Measurements from ENCODE around the gene MAPK6. TPM values are rescaled to one million over a fixed set of nuclear protein-coding genes. Genes with fewer than 3 reads are reported as not detected.

MAPK6 gene
- total RNA-seq, 3 donors from 2014 or later (not counting 1 experiment from before 2014, with no cell fraction given): 33.0 to 36.2 (median 33.1) TPM

- 2% methylated on average over 7 of the region's 7 CpGs for WGBS (ENCODE audit: insufficient coverage)
- DNase-seq (no peak), ATAC-seq (no peak)
- H3K27me3 ChIP-seq (ENCODE audit: control insufficient read depth, insufficient read depth, low read length): no peaks in the 10 kb centered on the region
- H3K36me3 ChIP-seq (ENCODE audit: control insufficient read depth, insufficient read depth, low read length): no peaks in the 10 kb centered on the region
- Mint-ChIP-seq H3K27me3 (ENCODE audit: low read depth in 2 of 2) (no peaks in the 10 kb centered on the region), H3K36me3 (peaks cover 13% of the 10 kb centered on the region), H3K4me1 (peaks cover 28 to 31% of the 10 kb centered on the region in 2 donors), H3K9me3 (peaks cover 3 to 8% of the 10 kb centered on the region in 2 donors), H3K27ac (peak overlapping the region; percentile 96 to 99), H3K4me3 (peak overlapping the region; percentile 99)
- peak overlapping the region; percentile 77 for H3K27ac ChIP-seq (ENCODE audit: low read length)
- H3K4me1 ChIP-seq (ENCODE audit: control insufficient read depth, insufficient read depth, low read length): peaks cover 19% of the 10 kb centered on the region
- intact Hi-C loops (cut with micrococcal nuclease): loop anchor here (1.0 to 5.0 kb wide), 2 partner anchors 50 to 234 kb away; partner anchors contain the start of gene LYSMD2
- peak overlapping the region; percentile 77 for H3K4me3 ChIP-seq (ENCODE audit: low read length)
- H3K9me3 ChIP-seq (ENCODE audit: control insufficient read depth, insufficient read depth, low read length): peaks cover 12% of the 10 kb centered on the region
- TF ChIP-seq CTCF (IDR thresholded peaks at IDR 0.05): no peak
Observed at GRCh38 chr15:51971032-51971374, 48.0 kb upstream of the MAPK6 start.

- H3K27me3 ChIP-seq (ENCODE audit: control insufficient read depth, insufficient read depth, low read length): no peaks in the 10 kb centered on the region
- under 1% methylated on average over 58 of the region's 58 CpGs for WGBS (ENCODE audit: insufficient coverage)
- no peaks in the 10 kb centered on the region for H3K27me3 Mint-ChIP-seq (ENCODE audit: low read depth in 2 of 2)
- intact Hi-C loops (cut with micrococcal nuclease): loop anchor here (1.0 to 5.0 kb wide), 2 partner anchors 50 to 234 kb away; partner anchors contain the start of gene LYSMD2
- peaks cover 12% of the 10 kb centered on the region for H3K9me3 ChIP-seq (ENCODE audit: control insufficient read depth, insufficient read depth, low read length)
- peak within 1 kb of the TSS; percentile 77 for H3K4me3 ChIP-seq (ENCODE audit: low read length)
- H3K36me3 Mint-ChIP-seq: peaks cover 12% of the 10 kb centered on the region
- TF ChIP-seq CTCF (IDR thresholded peaks at IDR 0.05): no peak
- peak within 1 kb of the TSS; percentile 99 for H3K4me3 Mint-ChIP-seq
- peaks cover 3 to 8% of the 10 kb centered on the region in 2 donors for H3K9me3 Mint-ChIP-seq
- H3K4me1 Mint-ChIP-seq: peaks cover 25 to 28% of the 10 kb centered on the region in 2 donors
- peak; percentile 80 to 97 for DNase-seq
- H3K4me1 ChIP-seq (ENCODE audit: control insufficient read depth, insufficient read depth, low read length): peaks cover 19% of the 10 kb centered on the region
- H3K36me3 ChIP-seq (ENCODE audit: control insufficient read depth, insufficient read depth, low read length): no peaks in the 10 kb centered on the region
- H3K27ac Mint-ChIP-seq: peak within 1 kb of the TSS; percentile 96 to 99
- peak within 1 kb of the TSS; percentile 77 for H3K27ac ChIP-seq (ENCODE audit: low read length)
- ATAC-seq: peak; percentile 91 to 98 (median 93)
Observed at GRCh38 chr15:51971375-51972133, 47.5 kb upstream of the MAPK6 start, which contains the start of gene LEO1. Gene LEO1 (minus strand): TSS chr15:51971778. CDS start chr15:51971745, 33 bp downstream.

GRCh38 chr15:51973220-51973619 is 45.8 kb upstream of the MAPK6 start:
- Mint-ChIP-seq H3K27ac (peak overlapping the region in 1 of 2 donors; percentile 46), H3K9me3 (no peaks in the 10 kb centered on the region), H3K4me3 (no peak overlapping the region), H3K4me1 (peaks cover 25 to 28% of the 10 kb centered on the region in 2 donors), H3K36me3 (no peaks in the 10 kb centered on the region), H3K27me3 (ENCODE audit: low read depth in 2 of 2) (no peaks in the 10 kb centered on the region)
- Histone ChIP-seq H3K9me3 (ENCODE audit: control insufficient read depth, insufficient read depth, low read length) (peaks cover 1% of the 10 kb centered on the region), H3K4me1 (ENCODE audit: control insufficient read depth, insufficient read depth, low read length) (peaks cover 19% of the 10 kb centered on the region), H3K27me3 (ENCODE audit: control insufficient read depth, insufficient read depth, low read length) (no peaks in the 10 kb centered on the region), H3K36me3 (ENCODE audit: control insufficient read depth, insufficient read depth, low read length) (no peaks in the 10 kb centered on the region), H3K4me3 (ENCODE audit: low read length) (no peak overlapping the region), H3K27ac (ENCODE audit: low read length) (no peak overlapping the region)
- intact Hi-C loops (cut with micrococcal nuclease): loop anchor here (5.0 kb wide), 1 partner anchor 236 kb away; the partner anchor contains the start of gene LYSMD2
- no peak for TF ChIP-seq CTCF (IDR thresholded peaks at IDR 0.05)
- WGBS (ENCODE audit: insufficient coverage): 93% methylated on average over 5 of the region's 5 CpGs
- ATAC-seq: no peak
- no peak for DNase-seq

Data from natural killer cell (primary cell).